Osteoblast (primary cell): ENCODE measurements around the gene HP1BP3. TPM values are rescaled to one million over a fixed set of nuclear protein-coding genes. Genes with fewer than 3 reads are reported as not detected.

Experiments
- DNase-seq: peaks from one replicate; pipeline ENCODE4 v3.0.0; 2011; ENCODE audit warnings: low spot score, mixed read lengths; ENCODE audit not compliant: insufficient read length; ENCODE audit errors: missing footprints
- H2AFZ ChIP-seq: 2 replicates; pipeline ENCODE4 v1.6.0; 2011; ENCODE audit warnings: mild to moderate bottlenecking, low read length
- H3K27ac ChIP-seq: 2 replicates; pipeline ENCODE4 v1.5.1; 2011; ENCODE audit warnings: mild to moderate bottlenecking, low read depth, low read length, moderate library complexity
- H3K27me3 ChIP-seq: 2 replicates; pipeline ENCODE4 v1.6.0; 2012; ENCODE audit warnings: mild to moderate bottlenecking, control low read depth, inconsistent platforms, low read length, moderate library complexity; ENCODE audit not compliant: insufficient read depth
- H3K36me3 ChIP-seq: 2 replicates; pipeline ENCODE4 v1.5.1; 2011; ENCODE audit warnings: mild to moderate bottlenecking, low read length, control low read depth, moderate library complexity; ENCODE audit not compliant: insufficient read depth
- H3K4me1 ChIP-seq: 2 replicates; pipeline ENCODE4 v1.5.1; 2011; ENCODE audit warnings: mild to moderate bottlenecking, low read length, control low read depth, moderate library complexity; ENCODE audit not compliant: insufficient read depth
- H3K4me2 ChIP-seq: 2 replicates; pipeline ENCODE4 v1.6.0; 2011; ENCODE audit warnings: mild to moderate bottlenecking, low read length; ENCODE audit not compliant: insufficient read depth
- H3K4me3 ChIP-seq: fragments of 200-600 bp; sonication (generic); 3 replicates; pipeline ENCODE4 v1.5.1; 2012; ENCODE audit warnings: mild to moderate bottlenecking, low read length, inconsistent platforms; ENCODE audit not compliant: insufficient read depth
- H3K79me2 ChIP-seq: 2 replicates; pipeline ENCODE4 v1.6.0; 2012; ENCODE audit warnings: mild to moderate bottlenecking, low read length, control low read depth, inconsistent platforms; ENCODE audit not compliant: insufficient read depth
- H3K9me3 ChIP-seq: 2 replicates; pipeline ENCODE4 v1.5.1; 2011; ENCODE audit warnings: low read depth, low read length, control low read depth
- H4K20me1 ChIP-seq: 2 replicates; pipeline ENCODE4 v1.6.0; 2012; ENCODE audit warnings: mild to moderate bottlenecking, low read length, control low read depth; ENCODE audit not compliant: insufficient read depth
- total RNA-seq: library from RNA; depleted of rRNA; stranded (reverse); fragments of >200 nt; gene quantifications from 2 replicates; pipeline ENCODE4 v1.2.3, GENCODE V29; 2012
- TF ChIP-seq, protein P1 (sequence below): IDR thresholded peaks from 2 replicates; pipeline ENCODE4 v1.5.1; 2011; ENCODE audit warnings: mild to moderate bottlenecking, low read depth, low read length, moderate library complexity; ENCODE audit errors: extremely low read depth

The HP1BP3 gene
- total RNA-seq, 1 donor, result 267 TPM

DNA sequence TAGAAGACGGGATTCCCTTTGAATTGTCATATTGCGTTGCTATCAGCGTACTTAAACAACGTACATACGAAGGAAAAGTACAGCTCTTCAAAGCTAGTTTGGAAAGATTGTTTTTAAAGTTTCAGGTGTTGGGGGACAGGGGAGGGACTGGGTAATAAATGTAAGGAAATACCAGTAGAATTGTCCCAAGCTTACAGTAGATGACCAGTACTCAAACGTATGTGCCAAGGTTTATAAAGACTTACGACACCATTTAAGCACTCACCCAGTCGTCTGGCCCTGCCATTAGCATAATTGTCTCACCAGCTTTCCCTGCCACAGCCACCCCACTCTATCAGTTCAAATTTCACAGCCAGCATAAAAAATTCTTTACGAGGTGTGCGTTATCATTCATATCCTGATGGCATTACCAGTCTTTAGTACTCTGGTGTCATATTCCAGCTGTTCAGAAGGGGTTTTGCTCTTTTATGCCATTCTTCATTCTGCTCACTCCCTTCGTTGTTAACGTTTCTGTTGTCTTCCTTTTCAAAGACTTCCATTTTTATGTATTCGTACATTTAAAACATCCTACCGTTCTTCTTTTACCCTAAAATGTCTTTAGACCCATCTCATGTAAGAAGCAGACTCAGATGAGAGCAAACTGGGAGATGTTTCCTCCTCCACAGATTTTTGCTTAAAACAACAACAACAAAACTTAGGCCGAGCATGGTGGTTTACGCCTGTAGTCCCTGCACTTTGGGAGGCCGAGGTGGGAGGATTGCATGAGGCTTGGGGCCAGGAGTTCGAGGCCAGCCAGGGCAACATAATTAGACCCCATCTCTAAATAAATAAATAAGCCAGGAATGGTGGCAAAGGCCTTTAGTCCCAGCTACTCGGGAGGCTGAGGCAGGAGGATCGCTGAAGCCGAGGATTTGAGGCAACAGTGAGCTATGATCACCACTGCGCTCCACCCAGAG is 1.0 kb upstream of the HP1BP3 start:
- TF ChIP-seq, protein P1, sequence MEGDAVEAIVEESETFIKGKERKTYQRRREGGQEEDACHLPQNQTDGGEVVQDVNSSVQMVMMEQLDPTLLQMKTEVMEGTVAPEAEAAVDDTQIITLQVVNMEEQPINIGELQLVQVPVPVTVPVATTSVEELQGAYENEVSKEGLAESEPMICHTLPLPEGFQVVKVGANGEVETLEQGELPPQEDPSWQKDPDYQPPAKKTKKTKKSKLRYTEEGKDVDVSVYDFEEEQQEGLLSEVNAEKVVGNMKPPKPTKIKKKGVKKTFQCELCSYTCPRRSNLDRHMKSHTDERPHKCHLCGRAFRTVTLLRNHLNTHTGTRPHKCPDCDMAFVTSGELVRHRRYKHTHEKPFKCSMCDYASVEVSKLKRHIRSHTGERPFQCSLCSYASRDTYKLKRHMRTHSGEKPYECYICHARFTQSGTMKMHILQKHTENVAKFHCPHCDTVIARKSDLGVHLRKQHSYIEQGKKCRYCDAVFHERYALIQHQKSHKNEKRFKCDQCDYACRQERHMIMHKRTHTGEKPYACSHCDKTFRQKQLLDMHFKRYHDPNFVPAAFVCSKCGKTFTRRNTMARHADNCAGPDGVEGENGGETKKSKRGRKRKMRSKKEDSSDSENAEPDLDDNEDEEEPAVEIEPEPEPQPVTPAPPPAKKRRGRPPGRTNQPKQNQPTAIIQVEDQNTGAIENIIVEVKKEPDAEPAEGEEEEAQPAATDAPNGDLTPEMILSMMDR, result no peak
- Histone ChIP-seq H3K27ac (peak overlapping the region; percentile 90), H3K27me3 (no peaks in the 10 kb centered on the region), H3K9me3 (no peaks in the 10 kb centered on the region), H4K20me1 (peaks cover 27% of the 10 kb centered on the region), H3K4me1 (peaks cover 36% of the 10 kb centered on the region), H3K79me2 (peaks cover 34% of the 10 kb centered on the region), H3K4me3 (peak overlapping the region; percentile 97), H3K36me3 (no peaks in the 10 kb centered on the region), H3K4me2 (peak overlapping the region; percentile 88), H2AFZ (peak overlapping the region; percentile 85)
- peak; percentile 86 for DNase-seq

DNA sequence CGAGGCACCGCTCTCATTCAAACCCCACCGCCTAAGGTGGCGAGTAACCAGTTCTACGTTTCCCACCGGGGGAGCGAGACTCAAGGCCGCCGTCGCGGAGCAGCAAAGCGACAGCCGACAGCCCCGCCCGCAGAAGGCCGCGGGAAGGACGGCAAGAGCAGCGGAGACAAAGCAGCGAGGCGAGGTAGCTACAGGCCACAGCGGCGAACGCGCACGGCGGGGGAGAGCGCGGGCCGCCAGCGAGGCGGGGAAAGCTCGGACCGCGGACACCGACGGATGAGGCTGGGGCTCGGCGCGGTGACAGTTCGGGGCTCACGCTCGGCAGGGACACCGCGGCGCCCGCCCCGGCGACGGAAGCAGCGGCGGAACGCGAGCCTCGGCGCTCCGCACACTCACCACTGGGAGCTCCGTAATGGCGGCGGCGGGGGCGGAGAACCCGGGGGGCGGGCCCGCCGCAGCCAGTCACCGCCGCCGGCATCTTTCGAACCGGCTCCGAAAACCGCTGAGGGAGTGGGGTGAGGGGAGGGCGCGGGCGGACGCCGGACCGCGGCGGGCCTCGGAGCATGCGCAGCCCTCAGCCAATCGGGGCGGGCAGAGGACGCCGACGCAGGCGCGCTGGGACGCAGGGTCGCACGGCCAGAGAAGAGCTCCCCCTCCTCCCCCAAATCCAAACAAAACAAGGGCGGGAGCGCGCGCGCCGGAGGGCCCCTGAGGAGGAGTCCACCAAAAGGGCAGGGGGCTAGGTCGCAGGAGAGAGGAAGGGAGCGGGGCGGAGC is 666 bp downstream of the HP1BP3 start:
- DNase-seq, result peak; percentile 99
- H3K27ac ChIP-seq, result peak overlapping the region; percentile 83
- peak overlapping the region; percentile 89 for H3K4me2 ChIP-seq
- H3K4me1 ChIP-seq, result peaks cover 21% of the 10 kb centered on the region
- H3K27me3 ChIP-seq, result no peaks in the 10 kb centered on the region
- no peaks in the 10 kb centered on the region for H3K36me3 ChIP-seq
- peaks cover 50% of the 10 kb centered on the region for H3K79me2 ChIP-seq
- H2AFZ ChIP-seq, result peak overlapping the region; percentile 63
- TF ChIP-seq, protein P1, result no peak
- peak overlapping the region; percentile 97 for H3K4me3 ChIP-seq
- H4K20me1 ChIP-seq, result peaks cover 35% of the 10 kb centered on the region
- no peaks in the 10 kb centered on the region for H3K9me3 ChIP-seq

DNA sequence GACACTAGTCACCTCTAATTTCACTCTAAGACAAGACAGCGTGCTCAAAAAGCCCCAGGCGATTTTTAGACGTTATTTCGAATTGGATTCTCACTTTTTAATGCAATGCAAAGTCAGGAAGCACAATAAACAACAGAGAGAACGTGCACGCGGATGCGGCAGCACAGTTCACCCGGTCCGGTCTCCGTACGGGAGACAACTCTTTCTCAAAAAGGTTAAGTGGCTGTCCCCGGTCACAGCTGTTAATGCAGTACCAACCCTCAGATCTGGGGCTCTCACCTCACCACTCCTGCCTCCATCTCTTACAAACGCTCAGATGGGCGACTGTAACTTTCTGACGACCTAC is 1.2 kb downstream of the HP1BP3 start:
- Histone ChIP-seq H3K27ac (peak overlapping the region; percentile 78), H3K27me3 (no peaks in the 10 kb centered on the region), H3K9me3 (no peaks in the 10 kb centered on the region), H3K4me2 (peak overlapping the region; percentile 89), H2AFZ (peak overlapping the region; percentile 50), H3K4me3 (peak overlapping the region; percentile 97), H3K36me3 (no peaks in the 10 kb centered on the region), H3K4me1 (peaks cover 21% of the 10 kb centered on the region), H3K79me2 (peaks cover 55% of the 10 kb centered on the region), H4K20me1 (peaks cover 35% of the 10 kb centered on the region)
- peak; percentile 62 for DNase-seq
- TF ChIP-seq, protein P1, result no peak

DNA sequence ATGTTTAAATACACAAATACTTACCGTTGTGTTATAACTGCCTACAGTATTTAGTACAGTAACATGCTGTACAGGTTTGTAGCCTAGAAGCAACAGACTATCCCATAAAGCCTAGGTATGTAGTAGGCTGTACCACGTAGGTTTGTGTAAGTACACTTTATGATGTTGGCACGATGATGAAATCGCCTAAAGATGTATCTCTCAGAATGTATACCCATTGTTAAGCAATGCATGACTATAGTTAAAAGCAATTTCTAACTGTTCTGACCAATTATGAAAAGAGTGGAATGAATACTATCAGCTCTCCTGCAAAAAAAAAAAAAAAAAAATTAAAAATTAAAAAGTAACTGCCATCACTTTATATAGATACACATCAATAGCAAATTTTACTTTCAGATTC is 11.4 kb downstream of the HP1BP3 start:
- H3K4me2 ChIP-seq, result no peak overlapping the region
- no peaks in the 10 kb centered on the region for H3K9me3 ChIP-seq
- no peak overlapping the region for H3K27ac ChIP-seq
- H3K36me3 ChIP-seq, result peaks cover 76% of the 10 kb centered on the region
- TF ChIP-seq, protein P1, result no peak
- DNase-seq, result no peak
- no peak overlapping the region for H3K4me3 ChIP-seq
- H3K79me2 ChIP-seq, result peaks cover 90% of the 10 kb centered on the region
- H3K4me1 ChIP-seq, result peaks cover 4% of the 10 kb centered on the region
- H4K20me1 ChIP-seq, result peaks cover 33% of the 10 kb centered on the region
- H3K27me3 ChIP-seq, result no peaks in the 10 kb centered on the region
- H2AFZ ChIP-seq, result no peak overlapping the region
